ENCODE data around the gene COL5A1. TPM values are rescaled to one million over a fixed set of nuclear protein-coding genes. Genes with fewer than 3 reads are reported as not detected.

COL5A1 gene
- total RNA-seq, 4 donors from 2014 or later = 51.9 to 78.3 (median 62.4) TPM

DNA sequence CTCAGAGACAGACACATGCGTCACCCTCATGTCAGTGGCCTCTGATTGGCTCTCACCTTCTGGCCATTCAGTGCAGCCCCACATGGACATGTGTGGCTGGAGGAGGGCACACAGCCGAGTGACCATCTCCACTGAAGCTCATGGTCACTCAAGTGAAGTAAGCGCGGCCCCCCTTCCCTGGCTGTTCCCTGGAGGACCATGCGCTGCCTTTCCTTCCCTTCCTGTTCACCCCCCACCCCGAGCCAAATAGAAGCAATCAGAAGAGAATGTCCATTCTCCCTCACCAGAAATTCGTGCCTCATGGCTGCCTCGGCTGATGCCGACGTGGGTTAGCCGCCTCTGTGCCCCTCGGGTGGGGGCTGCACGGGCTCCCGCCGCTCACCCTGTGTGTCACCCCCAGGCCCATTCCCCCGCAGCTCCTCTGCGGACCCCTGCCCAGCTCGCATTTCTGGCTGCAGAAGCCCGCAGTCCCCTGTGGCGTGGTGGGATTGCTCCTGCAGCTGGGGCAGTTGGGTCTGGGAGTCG, 12.5 kb upstream of the COL5A1 start:
- TF ChIP-seq EP300 (IDR thresholded peaks at IDR 0.05) (no peak), POLR2A (IDR thresholded peaks at IDR 0.05) (no peak)
- TF ChIP-seq, protein P1, sequence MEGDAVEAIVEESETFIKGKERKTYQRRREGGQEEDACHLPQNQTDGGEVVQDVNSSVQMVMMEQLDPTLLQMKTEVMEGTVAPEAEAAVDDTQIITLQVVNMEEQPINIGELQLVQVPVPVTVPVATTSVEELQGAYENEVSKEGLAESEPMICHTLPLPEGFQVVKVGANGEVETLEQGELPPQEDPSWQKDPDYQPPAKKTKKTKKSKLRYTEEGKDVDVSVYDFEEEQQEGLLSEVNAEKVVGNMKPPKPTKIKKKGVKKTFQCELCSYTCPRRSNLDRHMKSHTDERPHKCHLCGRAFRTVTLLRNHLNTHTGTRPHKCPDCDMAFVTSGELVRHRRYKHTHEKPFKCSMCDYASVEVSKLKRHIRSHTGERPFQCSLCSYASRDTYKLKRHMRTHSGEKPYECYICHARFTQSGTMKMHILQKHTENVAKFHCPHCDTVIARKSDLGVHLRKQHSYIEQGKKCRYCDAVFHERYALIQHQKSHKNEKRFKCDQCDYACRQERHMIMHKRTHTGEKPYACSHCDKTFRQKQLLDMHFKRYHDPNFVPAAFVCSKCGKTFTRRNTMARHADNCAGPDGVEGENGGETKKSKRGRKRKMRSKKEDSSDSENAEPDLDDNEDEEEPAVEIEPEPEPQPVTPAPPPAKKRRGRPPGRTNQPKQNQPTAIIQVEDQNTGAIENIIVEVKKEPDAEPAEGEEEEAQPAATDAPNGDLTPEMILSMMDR (IDR thresholded peaks at IDR 0.05) = no peak
- Histone ChIP-seq H3K27me3 (no peaks in the 10 kb centered on the region), H3K36me3 (no peaks in the 10 kb centered on the region), H3K27ac (no peak overlapping the region), H3K4me3 (no peak overlapping the region), H3K4me1 (peaks cover 0 to 11% (median 0%) of the 10 kb centered on the region in 4 donors), H3K9me3 (no peaks in the 10 kb centered on the region)
- WGBS, 2 donors = 85 to 89% methylated on average over 17 to 21 of the region's 21 CpGs
- DNase-seq (ENCODE audit: low spot score in 2 of 2) = peak in 1 of 2 donors; percentile 8

DNA sequence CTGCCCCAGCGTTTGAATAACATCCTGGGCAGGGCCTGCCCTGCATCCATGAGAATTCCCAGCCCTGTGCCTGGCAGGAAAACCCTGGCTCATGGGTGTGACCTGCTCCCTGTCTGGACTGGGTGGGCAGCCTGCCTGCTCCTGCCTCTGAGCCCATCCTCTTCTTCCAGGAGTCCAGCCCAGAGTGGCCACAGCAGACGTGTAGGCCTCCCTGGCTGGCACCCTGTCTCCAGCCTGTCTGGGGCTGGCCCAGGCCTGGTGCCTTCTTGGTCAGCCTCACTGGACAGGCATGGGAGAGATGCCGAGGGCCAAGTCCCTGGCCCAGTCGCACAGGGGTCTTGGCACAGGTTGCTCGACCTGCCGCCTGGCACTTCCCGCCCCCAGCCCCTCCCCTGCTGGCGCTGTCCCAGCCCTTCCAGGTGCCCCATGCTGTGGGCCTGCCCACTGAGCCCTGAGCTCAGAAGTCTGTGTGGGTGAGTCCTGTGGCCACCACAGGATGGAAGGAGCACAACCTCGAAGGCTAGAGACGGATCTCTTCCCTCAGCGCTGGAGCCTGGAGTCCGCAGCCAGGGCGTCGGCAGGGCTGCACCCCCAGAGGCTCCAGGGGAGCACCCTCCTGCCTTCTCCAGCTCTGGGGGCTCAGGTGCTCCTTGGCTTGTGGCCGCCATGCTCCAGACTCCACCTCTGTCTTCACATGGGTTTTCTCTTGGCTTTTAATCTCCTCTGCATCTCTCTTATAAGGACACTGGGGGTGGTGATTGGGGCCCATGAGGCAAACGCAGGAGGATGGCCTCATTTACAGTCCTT, 11.8 kb upstream of the COL5A1 start:
- Histone ChIP-seq H3K27ac (no peak overlapping the region), H3K9me3 (no peaks in the 10 kb centered on the region), H3K27me3 (no peaks in the 10 kb centered on the region), H3K4me1 (peaks cover 0 to 5% (median 0%) of the 10 kb centered on the region in 4 donors), H3K36me3 (no peaks in the 10 kb centered on the region), H3K4me3 (no peak overlapping the region)
- TF ChIP-seq, protein P1 (IDR thresholded peaks at IDR 0.05) = no peak
- no peak for TF ChIP-seq POLR2A (IDR thresholded peaks at IDR 0.05)
- no peak for TF ChIP-seq EP300 (IDR thresholded peaks at IDR 0.05)
- DNase-seq (ENCODE audit: low spot score in 2 of 2) = peak in 1 of 2 donors; percentile 1
- 80 to 85% methylated on average over 7 to 14 of the region's 16 CpGs for WGBS, 2 donors

- no peaks in the 10 kb centered on the region for H3K4me1 ChIP-seq
- H3K9me3 ChIP-seq = no peaks in the 10 kb centered on the region
- H3K36me3 ChIP-seq = no peaks in the 10 kb centered on the region
- TF ChIP-seq, protein P1 (IDR thresholded peaks at IDR 0.05) = no peak
- TF ChIP-seq POLR2A (IDR thresholded peaks at IDR 0.05) = no peak
- TF ChIP-seq EP300 (IDR thresholded peaks at IDR 0.05) = no peak
- H3K27ac ChIP-seq = no peak overlapping the region
- no peak overlapping the region for H3K4me3 ChIP-seq
- H3K27me3 ChIP-seq = no peaks in the 10 kb centered on the region
- DNase-seq (ENCODE audit: low spot score in 2 of 2) = peak in 1 of 2 donors; percentile 13
- WGBS, 2 donors = 90 to 94% methylated on average over 13 of the region's 13 CpGs
Observed at GRCh38 chr9:134630393-134630790, 11.2 kb upstream of the COL5A1 start.

DNA sequence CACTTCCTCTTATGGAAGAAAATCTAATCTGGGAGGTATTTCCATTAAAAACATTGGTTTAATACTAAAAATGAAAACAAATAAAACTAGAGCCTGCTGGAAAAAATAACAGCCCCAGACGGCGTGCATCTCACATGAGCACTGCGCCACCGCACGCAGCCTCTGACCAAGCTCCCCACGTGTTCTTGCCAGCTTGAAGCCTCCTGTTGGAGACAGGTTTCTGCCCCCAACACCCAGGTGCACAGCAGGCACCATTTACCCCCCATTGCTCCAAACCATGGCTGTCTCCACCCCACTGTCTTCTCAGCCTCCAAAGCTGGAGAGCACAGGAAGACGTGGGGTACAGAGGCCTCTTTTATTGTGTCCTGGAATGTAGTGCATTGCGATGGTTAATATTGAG, 10.7 kb upstream of the COL5A1 start:
- Histone ChIP-seq H3K27ac (no peak overlapping the region), H3K4me1 (no peaks in the 10 kb centered on the region), H3K9me3 (no peaks in the 10 kb centered on the region), H3K27me3 (no peaks in the 10 kb centered on the region), H3K36me3 (no peaks in the 10 kb centered on the region), H3K4me3 (no peak overlapping the region)
- DNase-seq (ENCODE audit: low spot score in 2 of 2) = peak in 1 of 2 donors; percentile 1
- TF ChIP-seq POLR2A (IDR thresholded peaks at IDR 0.05) (no peak), EP300 (IDR thresholded peaks at IDR 0.05) (no peak)
- TF ChIP-seq, protein P1 (IDR thresholded peaks at IDR 0.05) = no peak
- 80 to 91% methylated on average over 8 of the region's 8 CpGs for WGBS, 2 donors

- WGBS, 2 donors = 87 to 89% methylated on average over 9 to 10 of the region's 10 CpGs
- DNase-seq (ENCODE audit: low spot score in 2 of 2) = no peak
- TF ChIP-seq EP300 (IDR thresholded peaks at IDR 0.05) = no peak
- TF ChIP-seq POLR2A (IDR thresholded peaks at IDR 0.05) = no peak
- TF ChIP-seq, protein P1 (IDR thresholded peaks at IDR 0.05) = no peak
Observed at GRCh38 chr9:134631881-134632280, 9.7 kb upstream of the COL5A1 start.

More at GRCh38 chr9:134631881-134632280, 9.7 kb upstream of the COL5A1 start:
- H3K4me3 ChIP-seq = no peak overlapping the region
- H3K9me3 ChIP-seq = no peaks in the 10 kb centered on the region
- no peaks in the 10 kb centered on the region for H3K27me3 ChIP-seq
- H3K36me3 ChIP-seq = no peaks in the 10 kb centered on the region
- H3K4me1 ChIP-seq = peaks cover 0 to 7% (median 3%) of the 10 kb centered on the region in 4 donors
- H3K27ac ChIP-seq = no peak overlapping the region

Measured in tibial nerve (tissue), 4 donors.